ENCODE data around the gene DYSF.
"Not testable (repeated sequence)": the region's sequence is repeated elsewhere in the genome, so short reads cannot be mapped to it uniquely, and the experiment has no call there.

DYSF gene

DNA sequence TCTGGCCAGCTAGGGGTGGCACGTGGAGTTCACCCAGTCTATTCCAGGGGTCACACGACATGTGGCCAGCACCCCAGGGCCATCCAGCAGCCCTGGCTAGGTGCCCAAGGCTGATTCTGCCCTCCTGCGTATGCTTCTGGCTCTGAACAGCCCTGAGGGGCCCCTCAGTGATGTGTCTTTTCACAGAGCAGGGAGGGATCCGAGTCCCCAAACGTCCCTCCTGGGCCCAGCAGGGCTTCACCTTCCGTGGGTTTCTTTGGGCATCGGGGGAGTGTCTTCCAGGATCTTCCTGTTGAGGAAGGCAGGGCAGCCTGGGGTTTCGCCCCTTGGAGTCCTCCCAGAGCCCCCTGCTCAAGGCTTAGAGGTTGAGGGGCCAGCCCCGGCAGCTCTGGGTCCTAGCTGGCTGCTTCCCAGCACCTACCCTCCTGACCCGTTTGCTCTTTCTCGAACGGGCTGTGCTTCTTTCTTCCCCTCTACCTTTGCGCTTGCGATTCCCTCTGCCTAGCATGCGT is 165.9 kb downstream of the DYSF start:
- no peak for DNase-seq

DNA sequence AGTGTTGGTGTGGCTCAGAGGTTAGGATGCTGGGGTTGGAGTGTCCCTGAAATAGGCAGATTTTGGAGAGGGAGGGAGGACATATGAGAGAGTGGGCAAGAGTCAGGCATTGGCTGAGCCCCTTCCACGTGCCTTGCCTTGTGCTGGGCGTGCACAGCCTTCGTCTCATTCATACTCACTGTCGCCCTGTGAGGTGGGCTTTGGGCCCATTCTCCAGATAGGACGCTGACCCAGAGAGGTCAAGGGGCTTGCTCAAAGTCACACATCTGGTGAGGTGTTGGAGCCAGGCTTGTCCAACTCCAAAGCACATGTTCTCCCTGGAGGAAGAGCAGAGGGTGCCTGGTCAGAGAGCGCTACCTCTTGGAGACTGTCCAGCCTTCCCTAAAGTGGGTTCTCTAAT is 166.8 kb downstream of the DYSF start:
- no peak for DNase-seq

DNA sequence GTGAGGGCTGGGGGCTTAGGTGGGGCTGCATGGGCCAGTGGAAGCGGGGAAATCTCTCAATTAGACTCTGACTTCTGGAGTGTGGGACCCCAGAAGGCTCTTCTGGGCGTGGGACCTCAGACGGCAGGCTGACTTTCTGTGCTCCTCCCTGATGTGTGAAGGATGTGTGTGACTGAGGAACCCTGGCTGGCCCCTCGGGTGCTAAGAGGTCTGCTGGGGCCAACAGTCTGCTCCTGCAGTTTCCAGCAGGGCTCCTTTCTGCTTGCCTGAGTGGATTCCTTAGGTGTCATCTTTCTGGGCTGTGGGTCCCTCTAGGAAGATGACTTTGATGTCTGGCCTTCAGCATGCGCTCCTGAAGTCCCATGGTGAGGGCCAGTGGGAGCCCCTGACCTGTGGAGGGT is 167.5 kb downstream of the DYSF start:
- DNase-seq = no peak

GRCh38 chr2:71629273-71629672 is 175.9 kb downstream of the DYSF start:
- no peak for DNase-seq

- no peak for DNase-seq
These were observed 176.6 kb downstream of the DYSF start for GRCh38 chr2:71629771-71630453.

GRCh38 chr2:71630454-71631328 is 177.3 kb downstream of the DYSF start:
- DNase-seq = no peak

DNA sequence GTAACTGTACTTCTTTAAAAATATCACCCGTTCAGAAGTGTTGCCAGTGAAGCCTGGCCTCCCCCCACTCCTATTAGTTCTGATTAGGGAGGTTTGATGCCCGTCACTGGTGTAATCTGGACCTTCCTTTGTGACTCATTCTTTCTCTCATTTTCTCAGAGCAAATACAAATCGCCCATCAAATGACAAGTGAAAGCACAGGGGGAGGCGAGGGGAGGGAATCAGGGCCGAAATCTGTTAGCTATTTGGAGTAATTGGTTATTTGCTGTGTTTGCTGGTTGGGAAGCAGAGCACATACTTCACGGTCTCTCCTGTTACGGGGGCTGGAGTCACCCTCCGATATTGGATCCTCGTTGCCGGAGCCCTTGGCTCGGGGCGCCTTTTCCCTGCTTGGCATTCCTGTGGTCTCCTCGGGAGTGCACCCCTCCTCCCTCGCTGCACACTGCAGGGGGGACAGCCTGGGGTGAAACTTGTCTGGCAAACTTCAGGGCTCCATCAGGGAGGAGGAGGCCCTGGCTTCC is 178.1 kb downstream of the DYSF start:
- DNase-seq = no peak

DNA sequence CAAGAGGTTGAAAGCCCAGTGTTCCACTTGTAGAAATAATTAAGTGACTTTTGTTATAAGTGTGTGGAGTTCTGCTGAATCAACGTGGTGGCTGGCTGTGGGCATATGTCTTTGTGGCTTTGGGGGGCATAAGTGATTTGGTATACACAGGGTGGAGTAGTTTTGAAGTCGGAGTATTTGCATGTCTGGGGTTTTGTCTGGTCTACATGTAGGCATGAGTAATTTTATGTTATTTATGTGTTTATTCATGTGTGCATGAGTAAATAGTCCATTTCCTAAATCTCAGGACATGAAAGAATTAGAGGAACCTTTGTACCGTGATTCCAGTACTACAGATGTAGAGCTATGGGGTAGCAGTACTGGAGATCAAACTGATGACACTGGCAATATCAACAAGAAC is 179.7 kb downstream of the DYSF start:
- DNase-seq = no peak

- DNase-seq = no peak
These were observed 181.2 kb downstream of the DYSF start for GRCh38 chr2:71634567-71634966.

- DNase-seq = no peak
These were observed 182.4 kb downstream of the DYSF start for GRCh38 chr2:71635798-71636197.

GRCh38 chr2:71637168-71637567 is 183.8 kb downstream of the DYSF start:
- DNase-seq = no peak

DNA sequence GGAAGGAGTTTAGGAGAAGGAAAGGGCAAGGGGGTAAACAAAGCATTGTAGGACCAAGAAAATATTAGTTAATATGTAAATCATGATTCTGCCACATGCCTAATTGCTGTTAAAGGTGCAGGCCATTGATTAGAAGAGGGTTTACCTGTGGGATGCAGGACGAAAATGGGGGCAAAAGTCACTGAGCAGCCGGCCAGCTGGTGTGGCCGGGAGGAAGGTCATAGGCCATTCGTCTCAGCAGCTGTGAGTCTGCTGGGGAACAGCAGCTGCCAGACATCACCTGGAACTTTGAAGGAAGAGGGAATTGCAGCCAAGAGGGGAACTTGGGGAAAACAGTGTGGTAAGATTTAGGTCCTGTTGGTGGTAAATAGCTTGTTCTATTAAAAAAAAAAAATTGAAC is 184.4 kb downstream of the DYSF start:
- no peak for DNase-seq

DNA sequence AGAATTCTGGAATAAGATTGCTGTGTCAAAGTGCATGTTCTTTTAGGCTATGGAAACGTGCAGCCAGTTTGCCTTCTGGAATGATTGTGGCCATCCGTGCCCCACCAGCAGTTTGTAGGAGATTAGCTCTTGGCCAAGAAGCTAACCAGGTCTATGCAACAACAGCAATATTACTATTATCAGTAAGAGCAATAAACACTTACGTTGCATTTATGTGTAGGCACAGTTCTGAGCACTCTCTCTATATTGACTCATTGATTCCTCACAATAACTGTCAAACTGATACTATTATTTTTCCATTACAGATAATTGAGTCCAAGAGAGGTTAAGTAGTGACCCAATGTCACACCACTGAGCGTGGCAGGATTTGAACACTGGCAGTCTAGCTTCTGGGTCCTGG is 186.4 kb downstream of the DYSF start:
- DNase-seq = no peak

- DNase-seq = no peak
These were observed 187.1 kb downstream of the DYSF start for GRCh38 chr2:71640489-71640888.

DNA sequence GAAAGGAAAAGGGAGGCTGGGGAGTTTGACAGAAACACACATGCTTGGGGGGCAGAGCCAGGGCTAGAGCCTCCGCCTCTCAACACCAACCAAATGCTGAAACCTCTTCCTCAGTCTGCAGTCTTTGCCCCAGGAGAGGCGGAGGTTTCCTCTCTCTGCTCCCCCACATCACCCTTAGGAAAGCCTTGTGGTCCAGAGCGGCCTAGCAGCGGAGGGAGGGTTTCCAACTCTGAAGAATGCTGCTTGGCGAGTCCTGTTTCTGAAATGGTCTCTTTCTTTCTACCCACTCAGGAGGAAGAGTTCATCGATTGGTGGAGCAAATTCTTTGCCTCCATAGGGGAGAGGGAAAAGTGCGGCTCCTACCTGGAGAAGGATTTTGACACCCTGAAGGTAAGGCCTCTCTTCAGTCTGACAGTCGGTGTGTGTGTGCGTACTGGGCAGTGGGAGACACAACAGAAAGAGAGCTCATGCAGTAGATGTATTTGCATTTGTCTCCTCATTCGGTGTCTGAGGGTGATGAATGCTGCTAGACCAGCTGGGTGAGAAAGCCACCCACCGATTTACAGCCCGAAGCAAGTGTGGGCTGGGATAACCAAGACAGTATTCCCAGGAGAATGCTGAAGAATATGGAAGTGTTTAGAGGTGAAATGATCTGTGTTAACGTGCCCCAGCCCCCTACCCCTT is 190.5 kb downstream of the DYSF start:
- no peak for DNase-seq

DNA sequence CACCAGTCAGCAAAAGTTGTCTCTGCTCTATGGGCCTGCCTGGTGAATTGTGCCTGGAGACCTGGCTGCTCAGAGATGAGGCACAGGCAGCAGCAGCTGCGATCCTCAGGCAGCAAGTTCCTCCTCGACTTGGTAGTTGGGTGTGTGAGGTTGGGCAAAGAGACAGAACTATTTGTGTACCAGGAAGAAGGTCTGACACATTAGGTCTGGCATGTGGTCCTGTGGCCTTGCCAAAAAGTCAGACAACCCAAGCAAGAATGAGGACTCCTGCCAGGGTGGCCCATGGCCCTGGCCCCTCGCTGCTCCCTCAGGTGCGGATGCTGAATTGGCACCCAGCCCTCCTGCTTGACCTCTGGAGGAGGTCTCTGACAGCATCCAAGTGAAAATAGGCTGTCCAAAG is 192.7 kb downstream of the DYSF start:
- DNase-seq = no peak

DNA sequence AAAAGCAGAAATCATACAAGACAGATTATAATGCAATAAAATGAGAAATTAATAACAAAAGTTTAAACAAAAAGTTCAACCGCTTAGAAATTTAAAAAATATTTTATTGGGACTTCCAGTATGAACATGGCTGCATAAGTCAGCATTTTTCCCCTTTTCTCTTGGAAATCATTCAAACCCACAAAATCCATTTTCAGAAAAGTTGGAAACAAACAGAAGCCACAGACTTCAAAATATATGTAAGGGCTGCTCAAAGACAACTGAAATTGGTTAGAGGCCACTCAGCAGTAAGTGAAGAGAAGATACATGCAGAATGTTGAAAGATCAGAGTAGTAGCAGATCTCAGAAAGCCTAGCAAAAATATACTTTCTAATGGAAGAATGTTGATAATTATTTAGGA is 194.0 kb downstream of the DYSF start:
- no peak for DNase-seq

DNA sequence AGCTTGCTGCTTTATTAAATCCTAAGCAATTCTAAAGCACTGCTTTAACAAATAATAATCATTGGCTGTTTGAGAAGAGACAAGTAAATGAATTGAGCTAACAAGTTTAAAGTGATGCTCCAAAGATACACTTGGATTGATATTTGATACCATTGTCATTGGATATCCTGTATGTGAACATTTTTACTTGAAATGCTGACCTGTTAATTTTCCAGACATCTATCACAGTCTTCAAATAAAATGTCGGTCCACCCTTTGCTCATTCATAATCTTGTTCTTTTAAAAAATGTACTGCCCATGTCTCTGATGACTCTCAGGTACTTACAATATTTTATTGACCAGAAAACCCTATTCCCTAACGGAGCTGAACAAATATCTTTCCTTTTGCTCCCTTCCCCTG is 202.1 kb downstream of the DYSF start:
- no peak for DNase-seq

- not testable (repeated sequence) for DNase-seq
These were observed 204.9 kb downstream of the DYSF start for GRCh38 chr2:71658256-71658655.

GRCh38 chr2:71658771-71659170 is 205.4 kb downstream of the DYSF start:
- no peak for DNase-seq

DNA sequence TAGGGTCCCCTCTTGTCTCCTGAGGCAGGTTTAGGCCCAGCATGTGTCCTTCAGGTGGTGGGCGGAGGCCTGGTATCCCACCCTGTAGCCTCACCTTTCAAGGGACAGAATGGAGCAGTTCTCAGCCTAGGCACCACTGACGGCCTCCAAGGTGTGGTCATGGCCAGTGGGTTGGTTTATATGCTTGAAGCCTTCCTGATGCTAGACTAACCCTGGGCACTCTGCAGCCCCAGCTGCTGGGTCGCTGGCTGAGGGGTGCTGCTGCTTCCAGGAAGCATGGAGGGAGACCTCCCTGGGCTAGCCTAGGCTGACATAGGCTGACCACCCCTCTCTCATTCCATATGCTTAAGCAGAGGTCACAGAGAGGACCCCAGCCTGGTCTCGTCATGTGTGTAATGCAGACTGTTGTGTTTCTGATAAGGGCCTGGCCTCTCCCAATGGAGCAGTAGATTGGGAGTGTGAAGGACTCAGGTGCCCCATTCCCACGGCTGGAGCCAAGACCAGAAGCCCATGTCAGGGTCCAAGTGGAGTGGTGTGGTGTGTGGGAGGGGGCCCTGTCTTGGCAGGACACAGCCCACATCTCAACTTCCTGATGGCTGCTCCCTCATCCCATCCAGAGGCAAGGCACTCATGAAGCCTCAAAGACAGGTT is 206.6 kb downstream of the DYSF start:
- no peak for DNase-seq

GRCh38 chr2:71661782-71662181 is 208.4 kb downstream of the DYSF start:
- no peak for DNase-seq

All from NCI-H2029 (cell line).